Testis (tissue), 3 donors: ENCODE data around the gene PLSCR4. TPM values are rescaled to one million over a fixed set of nuclear protein-coding genes. Genes with fewer than 3 reads are reported as not detected.

Experiments
- DNase-seq: peaks from one replicate; pipeline ENCODE4 v3.0.0-alpha.2; 2019
- H3K27ac ChIP-seq, 2 donors: fragments of 200-600 bp; sonication (generic); one replicate each; pipeline ENCODE4 v1.5.1; 2019
- H3K27me3 ChIP-seq: fragments of 200-600 bp; sonication (generic); one replicate; pipeline ENCODE4 v1.5.1; 2019
- H3K36me3 ChIP-seq: fragments of 200-600 bp; sonication (generic); one replicate; pipeline ENCODE4 v1.5.1; 2017; ENCODE audit warnings: low read depth; ENCODE audit errors: missing control alignments
- H3K4me1 ChIP-seq: fragments of 200-600 bp; sonication (generic); one replicate; pipeline ENCODE4 v1.5.1; 2019
- H3K4me3 ChIP-seq, 2 donors: fragments of 200-600 bp; sonication (generic); one replicate each; pipeline ENCODE4 v1.5.1; 2017 to 2019
- H3K9me3 ChIP-seq: fragments of 200-600 bp; sonication (generic); one replicate; pipeline ENCODE4 v1.5.1; 2017
- CTCF ChIP-seq, 3 experiments: fragments of 450-650 bp in 2 of 3; fragments of 200-600 bp in 1 of 3; sonication (generic) in 1 of 3; IDR thresholded peaks; one replicate each; pipeline ENCODE4 v1.5.1; 2016 to 2019; ENCODE audit warnings: antibody characterized with exemption in 3 of 3, mild to moderate bottlenecking in 2 of 3, moderate library complexity in 1 of 3
- POLR2A ChIP-seq: fragments of 450-650 bp; IDR thresholded peaks from one replicate; pipeline ENCODE4 v1.6.1; 2017; ENCODE audit warnings: antibody characterized with exemption, mild to moderate bottlenecking, moderate library complexity
- WGBS, 2 donors: methylation state at CpG; one replicate each; pipeline ENCODE4 v1.1.5; 2018; 5-methylcytosine and 5-hydroxymethylcytosine counted together
- intact Hi-C: fragments of 100-400 bp; cut with DNase I; formaldehyde crosslinking; loops from one replicate; pipeline ENCODE4 v1.15.1; 2023; ENCODE audit warnings: low total_unique reads
- polyA plus RNA-seq: library from polyadenylated mRNA; stranded (reverse); fragments of 350-450 nt; fragmentation: Illumina TruSeq; extraction: RNeasy Lipid Tissue Mini Kit (QIAGEN cat#74804); gene quantifications from one replicate; pipeline ENCODE4 v1.2.3, GENCODE V29; 2014; ENCODE audit warnings: low read depth, low replicate concordance; ENCODE audit not compliant: insufficient read depth
- total RNA-seq, 2 donors: library from RNA; depleted of rRNA; stranded (reverse); fragments of >200 nt; gene quantifications; one replicate each; pipeline ENCODE4 v1.2.3, GENCODE V29; 2016

The PLSCR4 gene
- total and polyA plus RNA-seq, 3 donors from 2014 or later, result 42.5 to 96.3 (median 89.1) TPM

GRCh38 chr3:146177519-146177918 lies 73.4 kb downstream of the PLSCR4 start:
- Histone ChIP-seq H3K27ac (no peak overlapping the region), H3K36me3 (no peaks in the 10 kb centered on the region), H3K4me1 (no peaks in the 10 kb centered on the region), H3K27me3 (no peaks in the 10 kb centered on the region), H3K9me3 (no peaks in the 10 kb centered on the region), H3K4me3 (no peak overlapping the region)
- WGBS, 2 donors, result 73 to 80% methylated on average over 1 of the region's 1 CpG
- no peak for TF ChIP-seq CTCF (IDR thresholded peaks at IDR 0.05)
- no peak for TF ChIP-seq POLR2A
- DNase-seq, result no peak
- intact Hi-C loops, result no loop called here

- WGBS, 2 donors, result 80 to 87% methylated on average over 3 of the region's 3 CpGs
- Histone ChIP-seq H3K4me3 (no peak overlapping the region), H3K27me3 (no peaks in the 10 kb centered on the region), H3K27ac (no peak overlapping the region), H3K9me3 (no peaks in the 10 kb centered on the region), H3K4me1 (no peaks in the 10 kb centered on the region), H3K36me3 (no peaks in the 10 kb centered on the region)
- DNase-seq, result no peak
- intact Hi-C loops, result no loop called here
- no peak for TF ChIP-seq CTCF (IDR thresholded peaks at IDR 0.05)
- TF ChIP-seq POLR2A, result no peak
These were observed 73.8 kb downstream of the PLSCR4 start for GRCh38 chr3:146177072-146177471.

DNA sequence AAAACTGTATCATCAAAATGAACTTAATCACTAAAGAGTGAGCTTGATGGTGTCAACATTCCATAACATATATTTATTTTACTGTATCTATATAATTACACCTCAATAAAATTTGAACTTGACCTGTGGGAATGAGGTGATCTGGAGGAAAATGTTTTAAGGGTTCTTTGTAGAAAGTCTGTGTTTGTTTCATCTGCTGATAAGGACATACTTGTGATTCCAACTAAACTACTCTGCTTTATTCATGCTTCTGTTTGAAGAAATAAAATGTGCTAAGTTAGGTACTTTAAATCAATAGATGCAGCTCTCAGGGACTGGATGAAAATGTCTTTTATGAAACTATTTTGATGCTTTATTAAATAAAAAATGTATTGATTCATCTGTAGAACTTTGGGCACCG lies 78.3 kb downstream of the PLSCR4 start:
- H3K36me3 ChIP-seq, result no peaks in the 10 kb centered on the region
- TF ChIP-seq POLR2A (no peak), CTCF (IDR thresholded peaks at IDR 0.05) (no peak)
- no peak overlapping the region for H3K27ac ChIP-seq
- WGBS, 2 donors, result 95 to 98% methylated on average over 1 of the region's 1 CpG
- no peaks in the 10 kb centered on the region for H3K4me1 ChIP-seq
- H3K9me3 ChIP-seq, result no peaks in the 10 kb centered on the region
- DNase-seq, result no peak
- intact Hi-C loops, result no loop called here
- no peaks in the 10 kb centered on the region for H3K27me3 ChIP-seq
- no peak overlapping the region for H3K4me3 ChIP-seq

GRCh38 chr3:146170591-146170990 lies 80.3 kb downstream of the PLSCR4 start:
- 97 to 98% methylated on average over 1 of the region's 1 CpG for WGBS, 2 donors
- no peaks in the 10 kb centered on the region for H3K36me3 ChIP-seq
- no peak for DNase-seq
- no peaks in the 10 kb centered on the region for H3K4me1 ChIP-seq
- H3K9me3 ChIP-seq, result no peaks in the 10 kb centered on the region
- H3K4me3 ChIP-seq, result no peak overlapping the region
- intact Hi-C loops, result no loop called here
- TF ChIP-seq CTCF (IDR thresholded peaks at IDR 0.05) (no peak), POLR2A (no peak)
- H3K27me3 ChIP-seq, result no peaks in the 10 kb centered on the region
- H3K27ac ChIP-seq, result no peak overlapping the region

DNA sequence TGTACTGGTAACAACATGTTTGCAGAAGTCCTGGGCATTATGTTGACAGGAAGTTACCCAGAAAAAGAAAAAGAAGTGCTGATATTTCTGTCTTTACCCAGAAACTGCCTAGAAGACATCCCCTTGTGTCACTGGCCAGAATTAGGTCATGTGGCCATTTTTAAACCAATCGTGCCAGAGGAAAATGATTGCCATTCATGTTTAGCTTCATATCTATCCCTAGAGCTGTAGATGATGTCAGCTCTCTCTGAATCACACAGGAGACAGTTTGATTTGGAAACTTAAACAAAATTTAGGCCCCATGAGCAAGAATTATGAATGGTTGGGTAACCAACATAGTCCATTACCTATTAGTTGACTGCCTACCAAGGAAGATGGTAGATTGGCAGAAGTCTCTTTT lies 81.0 kb downstream of the PLSCR4 start:
- no peaks in the 10 kb centered on the region for H3K9me3 ChIP-seq
- H3K27me3 ChIP-seq, result no peaks in the 10 kb centered on the region
- no peak overlapping the region for H3K27ac ChIP-seq
- TF ChIP-seq POLR2A (no peak), CTCF (IDR thresholded peaks at IDR 0.05) (no peak)
- no peaks in the 10 kb centered on the region for H3K36me3 ChIP-seq
- H3K4me3 ChIP-seq, result no peak overlapping the region
- intact Hi-C loops, result no loop called here
- WGBS, 2 donors, result 91 to 100% methylated on average over 1 of the region's 1 CpG
- no peaks in the 10 kb centered on the region for H3K4me1 ChIP-seq
- DNase-seq, result no peak
